22Rv1 (cell line): ENCODE data around the gene ANKRD63.

ENCODE experiments used
- H3K27ac ChIP-seq: fragments of 450-650 bp; 2 replicates; pipeline ENCODE4 v1.5.1; 2017
- ZFX ChIP-seq: fragments of 450-650 bp; IDR thresholded peaks from 2 replicates; pipeline ENCODE4 v1.6.1; 2017; ENCODE audit warnings: antibody characterized with exemption, borderline replicate concordance
- TF ChIP-seq, protein P1 (sequence below): fragments of 450-650 bp; IDR thresholded peaks from 2 replicates; pipeline ENCODE4 v1.5.1; 2017; ENCODE audit warnings: mild to moderate bottlenecking

The ANKRD63 gene

DNA sequence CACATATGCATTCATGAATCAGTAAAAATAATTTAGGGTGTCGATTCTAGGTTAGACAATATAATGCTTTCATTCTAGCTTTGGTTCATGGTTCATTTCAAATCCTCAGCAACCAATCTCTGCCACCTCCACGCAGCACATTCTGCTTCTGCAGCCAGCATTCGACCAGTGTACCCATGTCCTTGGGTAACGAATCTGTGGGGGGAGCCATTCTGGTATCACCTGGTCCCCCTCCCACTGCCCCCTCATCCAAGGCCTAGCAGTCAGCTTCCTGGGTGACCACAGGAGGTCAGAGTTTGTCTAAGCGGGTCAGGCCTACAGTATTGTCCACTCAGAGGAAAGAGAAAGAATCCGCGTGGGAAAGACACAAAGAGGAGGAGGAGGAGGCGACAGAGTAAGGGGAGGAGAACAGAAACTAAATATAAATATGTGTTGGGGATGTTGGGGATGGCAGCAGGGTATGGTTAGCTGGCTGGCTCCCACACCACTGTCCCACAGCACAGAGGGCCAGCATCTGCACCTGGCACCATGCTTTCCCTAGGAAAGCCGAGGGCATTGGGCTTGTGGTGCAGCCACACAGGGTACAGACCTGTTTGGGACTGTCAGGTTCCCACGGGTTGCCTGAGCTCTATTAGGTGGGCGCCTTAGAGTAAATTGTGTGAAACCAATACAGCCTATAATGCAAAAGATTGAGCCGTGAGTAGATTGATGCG lies 31.9 kb downstream of the ANKRD63 start:
- no peak overlapping the region for H3K27ac ChIP-seq
- TF ChIP-seq, protein P1, sequence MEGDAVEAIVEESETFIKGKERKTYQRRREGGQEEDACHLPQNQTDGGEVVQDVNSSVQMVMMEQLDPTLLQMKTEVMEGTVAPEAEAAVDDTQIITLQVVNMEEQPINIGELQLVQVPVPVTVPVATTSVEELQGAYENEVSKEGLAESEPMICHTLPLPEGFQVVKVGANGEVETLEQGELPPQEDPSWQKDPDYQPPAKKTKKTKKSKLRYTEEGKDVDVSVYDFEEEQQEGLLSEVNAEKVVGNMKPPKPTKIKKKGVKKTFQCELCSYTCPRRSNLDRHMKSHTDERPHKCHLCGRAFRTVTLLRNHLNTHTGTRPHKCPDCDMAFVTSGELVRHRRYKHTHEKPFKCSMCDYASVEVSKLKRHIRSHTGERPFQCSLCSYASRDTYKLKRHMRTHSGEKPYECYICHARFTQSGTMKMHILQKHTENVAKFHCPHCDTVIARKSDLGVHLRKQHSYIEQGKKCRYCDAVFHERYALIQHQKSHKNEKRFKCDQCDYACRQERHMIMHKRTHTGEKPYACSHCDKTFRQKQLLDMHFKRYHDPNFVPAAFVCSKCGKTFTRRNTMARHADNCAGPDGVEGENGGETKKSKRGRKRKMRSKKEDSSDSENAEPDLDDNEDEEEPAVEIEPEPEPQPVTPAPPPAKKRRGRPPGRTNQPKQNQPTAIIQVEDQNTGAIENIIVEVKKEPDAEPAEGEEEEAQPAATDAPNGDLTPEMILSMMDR, result no peak
- TF ChIP-seq ZFX, result no peak

DNA sequence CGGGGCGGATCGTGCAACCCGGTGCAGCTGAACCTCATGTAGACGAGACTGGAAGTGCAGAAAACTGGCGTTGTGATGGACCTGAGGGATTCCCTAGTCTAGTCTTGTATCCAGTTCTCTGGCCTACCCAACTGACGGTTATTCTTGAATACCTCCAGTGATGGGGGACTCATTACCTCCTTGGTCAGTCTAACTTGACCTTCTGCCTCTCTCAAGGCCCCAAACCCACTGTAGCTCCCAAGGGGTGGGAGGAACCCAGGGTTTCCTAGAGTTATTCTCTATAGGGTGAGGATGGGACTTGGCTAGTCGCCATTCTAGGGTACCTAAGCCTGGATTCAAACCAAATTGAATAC lies 32.6 kb downstream of the ANKRD63 start:
- no peak overlapping the region for H3K27ac ChIP-seq
- TF ChIP-seq ZFX, result no peak
- TF ChIP-seq, protein P1, result no peak

DNA sequence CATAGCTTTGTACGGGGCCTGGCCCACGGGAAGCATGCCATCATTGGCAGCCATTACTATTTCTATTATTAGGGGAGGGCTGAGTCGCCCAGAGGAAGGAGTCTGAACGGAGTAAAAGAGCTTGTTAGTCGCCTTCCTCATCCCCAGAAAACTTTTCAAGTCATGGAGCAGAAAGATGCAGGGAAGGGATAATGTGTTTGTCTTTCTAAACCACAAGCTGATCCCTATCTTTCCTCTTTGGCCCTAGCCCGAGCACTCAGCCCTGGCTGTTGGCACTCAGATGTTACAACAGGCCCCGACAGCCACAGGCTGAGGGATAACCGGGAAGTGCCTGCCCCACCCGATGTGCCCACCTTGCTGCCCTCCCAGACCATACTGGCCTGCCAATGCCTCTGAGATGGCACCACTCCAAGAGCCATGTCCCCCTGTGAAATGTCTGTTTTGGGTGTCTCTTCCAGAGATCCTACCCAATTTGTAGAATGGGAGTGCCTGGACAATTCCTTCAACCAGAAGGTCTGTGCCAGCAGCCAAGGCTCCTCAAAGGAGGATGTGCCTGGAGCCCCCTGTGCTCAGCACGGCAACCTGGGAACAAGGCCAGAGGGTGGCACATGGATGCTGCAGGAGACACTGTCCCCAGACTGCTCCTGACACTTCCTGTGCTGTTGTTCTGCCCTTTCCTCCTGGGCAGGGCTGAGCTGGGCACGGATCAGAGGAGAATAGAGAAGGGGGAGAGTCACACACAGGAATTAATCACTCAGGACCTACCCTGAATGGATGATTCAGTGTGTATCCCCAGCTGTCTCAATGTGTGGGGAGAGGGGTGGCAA lies 33.2 kb downstream of the ANKRD63 start:
- TF ChIP-seq ZFX, result no peak
- TF ChIP-seq, protein P1, result no peak
- H3K27ac ChIP-seq, result no peak overlapping the region

DNA sequence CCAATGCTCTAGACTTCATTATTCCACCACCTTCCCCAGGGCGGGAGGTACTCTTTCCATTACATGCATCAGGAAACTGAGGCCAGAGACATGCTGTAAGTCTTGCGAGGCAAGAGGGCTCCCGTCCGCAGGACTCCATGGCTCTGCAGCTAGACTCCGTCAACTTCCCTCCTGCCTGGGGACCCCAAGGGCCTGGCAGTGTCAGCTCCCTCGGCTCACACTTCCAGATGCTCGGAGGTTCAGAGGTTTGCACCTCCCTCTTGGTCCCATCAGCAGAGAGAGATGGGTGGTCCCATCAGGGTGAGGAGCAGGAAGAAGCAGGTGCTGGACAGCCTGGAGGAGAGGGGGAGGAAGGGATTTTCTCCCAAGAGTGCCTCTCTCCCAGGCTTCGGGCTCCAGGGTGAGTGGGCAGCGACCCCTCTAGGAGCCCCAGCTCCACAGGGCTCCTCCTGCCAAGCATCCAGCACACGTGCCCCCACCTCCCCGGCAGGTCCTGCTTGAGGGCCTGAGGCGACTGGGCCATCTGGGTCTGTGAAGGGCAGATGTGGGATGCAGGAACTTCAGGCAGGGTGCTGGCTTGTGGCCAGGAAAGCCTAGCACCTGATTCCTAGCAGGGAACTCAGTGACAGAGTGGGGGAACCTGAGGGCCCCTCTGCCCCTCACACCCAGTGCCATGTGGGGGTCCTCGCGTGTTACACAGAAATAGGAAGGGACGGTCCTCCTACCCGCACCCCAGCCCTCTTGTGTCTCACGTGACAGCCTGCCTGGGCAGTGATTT lies 34.7 kb downstream of the ANKRD63 start:
- no peak overlapping the region for H3K27ac ChIP-seq
- TF ChIP-seq, protein P1, result no peak
- no peak for TF ChIP-seq ZFX

- no peak overlapping the region for H3K27ac ChIP-seq
- no peak for TF ChIP-seq ZFX
- TF ChIP-seq, protein P1, result no peak
Observed at GRCh38 chr15:40247406-40247971, 35.4 kb downstream of the ANKRD63 start.

DNA sequence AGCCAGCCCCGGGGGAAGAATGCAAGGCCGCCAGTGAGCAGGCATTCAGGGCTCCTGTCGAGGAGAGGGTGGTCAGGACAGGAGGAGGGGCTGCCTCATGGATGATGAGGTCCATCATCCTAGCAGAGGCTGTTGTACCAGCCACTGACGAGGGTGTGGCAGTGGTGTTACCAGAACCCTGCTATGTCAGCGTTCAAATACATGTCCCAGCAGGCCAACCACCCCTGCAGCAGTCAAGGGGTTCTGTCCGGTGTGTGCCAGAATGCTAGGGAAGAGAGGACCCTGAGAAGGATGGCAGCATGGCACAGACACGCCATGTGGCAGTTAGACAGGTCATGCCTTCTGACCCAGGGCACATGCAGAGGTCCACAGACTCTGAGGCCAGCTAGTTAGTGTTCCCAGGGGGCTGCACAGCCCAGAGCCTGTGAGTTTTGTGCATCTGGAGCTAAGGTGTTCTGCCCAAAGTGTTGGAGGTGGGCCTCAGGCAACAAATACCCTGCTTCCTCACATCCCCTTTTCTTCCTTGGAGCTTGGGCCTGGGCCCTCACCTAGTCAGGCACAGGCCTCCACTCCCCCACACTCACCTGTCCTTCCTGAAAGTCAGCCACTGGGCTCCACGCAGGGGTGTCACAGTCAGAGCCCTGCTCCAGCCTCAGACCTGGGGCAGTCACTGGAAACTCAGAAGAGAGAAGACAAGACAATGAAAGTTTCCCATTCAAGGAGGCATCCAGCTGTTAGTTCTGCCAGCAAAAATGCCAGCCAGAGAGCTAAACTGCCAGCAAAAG lies 36.2 kb downstream of the ANKRD63 start:
- H3K27ac ChIP-seq, result no peak overlapping the region
- TF ChIP-seq, protein P1, result no peak
- TF ChIP-seq ZFX, result no peak
